Glutamatergic neuron (in vitro differentiated cells): ENCODE data around the gene NOS1. TPM values are rescaled to one million over a fixed set of nuclear protein-coding genes. Genes with fewer than 3 reads are reported as not detected.
"Not testable (repeated sequence)": the region's sequence is repeated elsewhere in the genome, so short reads cannot be mapped to it uniquely, and the experiment has no call there.

Experiments
- DNase-seq: peaks from one replicate; pipeline ENCODE4 v3.0.0; 2022
- H3K27ac Mint-ChIP-seq: one replicate; pipeline ENCODE4 v1.8.0; 2020; ENCODE audit warnings: mild to moderate bottlenecking, mixed read lengths, inconsistent platforms; ENCODE audit not compliant: unreplicated experiment
- H3K27me3 Mint-ChIP-seq: one replicate; pipeline ENCODE4 v1.8.0; 2020; ENCODE audit warnings: mild to moderate bottlenecking, moderate library complexity, mixed read lengths, inconsistent platforms; ENCODE audit not compliant: unreplicated experiment
- H3K36me3 Mint-ChIP-seq: one replicate; pipeline ENCODE4 v1.8.0; 2020; ENCODE audit warnings: mild to moderate bottlenecking, mixed read lengths, inconsistent platforms; ENCODE audit not compliant: unreplicated experiment
- H3K4me1 Mint-ChIP-seq: one replicate; pipeline ENCODE4 v1.8.0; 2020; ENCODE audit warnings: mild to moderate bottlenecking, low read depth, mixed read lengths, inconsistent platforms; ENCODE audit not compliant: unreplicated experiment
- H3K4me3 Mint-ChIP-seq: one replicate; pipeline ENCODE4 v1.8.0; 2020; ENCODE audit warnings: mild to moderate bottlenecking, mixed read lengths, inconsistent platforms; ENCODE audit not compliant: unreplicated experiment
- H3K9me3 Mint-ChIP-seq: one replicate; pipeline ENCODE4 v1.8.0; 2020; ENCODE audit warnings: mild to moderate bottlenecking, moderate library complexity, mixed read lengths, inconsistent platforms; ENCODE audit not compliant: unreplicated experiment
- CTCF ChIP-seq: fragments of 200-600 bp; sonication (generic); IDR thresholded peaks from one replicate; pipeline ENCODE4 v1.5.0; 2021; ENCODE audit not compliant: partially characterized antibody, unreplicated experiment
- total RNA-seq: library from RNA; stranded (reverse); fragmentation: NEBNext Ultra II Directional; extraction: Animal tissue kit (Norgen Biotek cat#: 25700); gene quantifications from one replicate; pipeline ENCODE4 v1.2.1, GENCODE V29; 2021; ENCODE audit not compliant: unreplicated experiment

The NOS1 gene
- total RNA-seq, 1 donor from 2014 or later = 0.96 TPM

- H3K4me3 Mint-ChIP-seq = no peak overlapping the region
- DNase-seq = no peak
- no peak for TF ChIP-seq CTCF
- no peak overlapping the region for H3K27ac Mint-ChIP-seq
- H3K36me3 Mint-ChIP-seq = no peaks in the 10 kb centered on the region
- H3K27me3 Mint-ChIP-seq = peaks cover 4% of the 10 kb centered on the region
- no peaks in the 10 kb centered on the region for H3K4me1 Mint-ChIP-seq
- peaks cover 4% of the 10 kb centered on the region for H3K9me3 Mint-ChIP-seq
These were observed 42.2 kb upstream of the NOS1 start for GRCh38 chr12:117403586-117404139.

GRCh38 chr12:117402363-117402762 is 40.9 kb upstream of the NOS1 start:
- Mint-ChIP-seq H3K9me3 (peaks cover 4% of the 10 kb centered on the region), H3K27me3 (peaks cover 3% of the 10 kb centered on the region), H3K27ac (no peak overlapping the region), H3K4me1 (no peaks in the 10 kb centered on the region), H3K36me3 (no peaks in the 10 kb centered on the region), H3K4me3 (no peak overlapping the region)
- no peak for TF ChIP-seq CTCF
- no peak for DNase-seq

- H3K27me3 Mint-ChIP-seq = no peaks in the 10 kb centered on the region
- H3K27ac Mint-ChIP-seq = no peak overlapping the region
- peaks cover 4% of the 10 kb centered on the region for H3K9me3 Mint-ChIP-seq
- no peak for TF ChIP-seq CTCF
- H3K4me3 Mint-ChIP-seq = no peak overlapping the region
- no peak for DNase-seq
- no peaks in the 10 kb centered on the region for H3K4me1 Mint-ChIP-seq
- no peaks in the 10 kb centered on the region for H3K36me3 Mint-ChIP-seq
These were observed 39.5 kb upstream of the NOS1 start for GRCh38 chr12:117400912-117401311.

GRCh38 chr12:117398482-117398881 is 37.1 kb upstream of the NOS1 start:
- H3K27me3 Mint-ChIP-seq, H3K4me1 Mint-ChIP-seq, H3K9me3 Mint-ChIP-seq, H3K4me3 Mint-ChIP-seq, DNase-seq, H3K36me3 Mint-ChIP-seq, H3K27ac Mint-ChIP-seq: not testable (repeated sequence)

GRCh38 chr12:117395766-117396165 is 34.3 kb upstream of the NOS1 start:
- Mint-ChIP-seq H3K4me3 (no peak overlapping the region), H3K9me3 (peaks cover 2% of the 10 kb centered on the region), H3K36me3 (no peaks in the 10 kb centered on the region), H3K27me3 (peaks cover 2% of the 10 kb centered on the region), H3K4me1 (no peaks in the 10 kb centered on the region), H3K27ac (no peak overlapping the region)
- DNase-seq = no peak
- no peak for TF ChIP-seq CTCF
